ENCODE data around the gene ACOT13. TPM values are rescaled to one million over a fixed set of nuclear protein-coding genes. Genes with fewer than 3 reads are reported as not detected.
A peak's percentile ranks its signal among the peaks of the same experiment; 100 is the strongest.
"Not testable (repeated sequence)": the region's sequence is repeated elsewhere in the genome, so short reads cannot be mapped to it uniquely, and the experiment has no call there.

The ACOT13 gene
- total and polyA plus RNA-seq, 2 of the 8 experiments (the other 6 are each of a cell fraction or from before 2014, with no cell fraction given), result 27.6 to 40.6 TPM

GRCh38 chr6:24716602-24717148, 49.8 kb downstream of the ACOT13 start:
- not testable (repeated sequence) for H3K27ac ChIP-seq (ENCODE audit: low read depth, low read length); H2BK20ac ChIP-seq (ENCODE audit: low read length); H4K8ac ChIP-seq (ENCODE audit: extremely low read depth, insufficient read depth, low read length); H3K9ac ChIP-seq (replicated peaks in 1 of 4; ENCODE audit: extremely low read depth in 1 of 4, low read depth in 3 of 4, low read length in 3 of 4); FAIRE-seq; H2AFZ ChIP-seq (ENCODE audit: low read length); H2BK15ac ChIP-seq (ENCODE audit: low read length); H3K4me1 ChIP-seq (replicated peaks in 1 of 4; ENCODE audit: control insufficient read depth in 3 of 4, insufficient read depth in 4 of 4, low read length in 3 of 4); H3K56ac ChIP-seq (replicated peaks; ENCODE audit: insufficient read length, low read depth, low read length); H2BK5ac ChIP-seq (ENCODE audit: low read depth, low read length); H3K79me1 ChIP-seq (ENCODE audit: low read depth, low read length); H4K91ac ChIP-seq (replicated peaks; ENCODE audit: insufficient read length, low read length); H2BK120ac ChIP-seq (replicated peaks; ENCODE audit: low read depth, low read length); H3K9me3 ChIP-seq (ENCODE audit: insufficient read depth in 2 of 2, low read depth in 1 of 2, low read length in 1 of 2); H2AK5ac ChIP-seq (ENCODE audit: low read depth, low read length); H3K27me3 ChIP-seq (replicated peaks in 1 of 4; ENCODE audit: control insufficient read depth in 3 of 4, extremely low read depth in 1 of 4, insufficient read depth in 3 of 4, low read length in 3 of 4); H3K23me2 ChIP-seq (ENCODE audit: low read depth, low read length); H2BK12ac ChIP-seq (ENCODE audit: low read depth, low read length); H3K18ac ChIP-seq (ENCODE audit: extremely low read depth, low read length); H3K14ac ChIP-seq (ENCODE audit: insufficient read length); H3K23ac ChIP-seq (ENCODE audit: insufficient read length); H4K5ac ChIP-seq (ENCODE audit: insufficient read length, low read depth, low read length); DNase-seq (ENCODE audit: low read depth in 1 of 2, low spot score in 2 of 2); H3K4ac ChIP-seq (replicated peaks; ENCODE audit: insufficient read length, low read depth, low read length)
- Histone ChIP-seq H3K36me3 (ENCODE audit: control insufficient read depth in 2 of 4, insufficient read depth in 4 of 4, low read length in 3 of 4) (peaks cover 16 to 63% (median 36%) of the 10 kb centered on the region in 4 experiments), H3K4me2 (ENCODE audit: insufficient read depth in 1 of 2, low read depth in 2 of 2, low read length in 2 of 2) (peak overlapping the region; percentile 79 to 96; a peak in 3 of 4 replicates), H4K20me1 (replicated peaks in 1 of 2; ENCODE audit: control insufficient read depth in 1 of 2, insufficient read depth in 2 of 2, low read length in 2 of 2) (peaks cover 14 to 17% of the 10 kb centered on the region in 2 experiments), H3K79me2 (ENCODE audit: control insufficient read depth in 1 of 2, insufficient read depth in 2 of 2, low read length in 2 of 2) (peaks cover 20 to 89% of the 10 kb centered on the region in 2 experiments), H3K4me3 (ENCODE audit: extremely low read depth in 1 of 4, insufficient read depth in 2 of 4, low read depth in 3 of 4, low read length in 4 of 4) (peak overlapping the region in 1 of 4 experiments; percentile 92; a peak in 2 of 8 replicates)
- 87% methylated on average over 7 of the region's 7 CpGs; no CpG with 5 or more reads in 1 of the 2 experiments for WGBS, 2 experiments (ENCODE audit: extremely low coverage in 1 of 2, insufficient coverage in 1 of 2, insufficient read length in 1 of 2, insufficient replicate concordance in 2 of 2, low coverage in 1 of 2, low lambda C conversion rate in 2 of 2, missing lambda C conversion rate in 1 of 2)
- CTCF ChIA-PET (ENCODE audit: partially characterized antibody), result interaction anchor here (1.0 kb wide), 1 partner anchor 43 kb away, joined by 3 read pairs; no protein-coding TSS in a partner anchor
- POLR2A ChIA-PET (ENCODE audit: partially characterized antibody), result interaction anchor here (0.7 to 3.7 kb wide), 10 partner anchors 8 to 144 kb away, joined by 3 to 31 read pairs (median 5); partner anchors contain the start of gene ACOT13
